GM12878 (cell line): ENCODE data around the gene PDZD8.

Source experiments
- CTCF ChIP-seq, 3 experiments: IDR thresholded peaks in 2 of 3; conservative IDR thresholded peaks in 1 of 3; 2 replicates each; pipeline ENCODE4 v1.5.1; 2011; ENCODE audit warnings: low read depth in 3 of 3, low read length in 3 of 3, mild to moderate bottlenecking in 3 of 3, control low read depth in 2 of 3, moderate library complexity in 2 of 3, inconsistent platforms in 1 of 3, mixed read lengths in 1 of 3; ENCODE audit not compliant: control insufficient read depth in 2 of 3, insufficient read depth in 1 of 3; ENCODE audit errors: extremely low read depth in 1 of 3
- DPF2 ChIP-seq: fragments of 450-650 bp; IDR thresholded peaks from 2 replicates; pipeline ENCODE4 v1.6.1; 2017; ENCODE audit warnings: mild to moderate bottlenecking
- JUND ChIP-seq: IDR thresholded peaks from 2 replicates; pipeline ENCODE4 v1.6.1; 2012; ENCODE audit warnings: low read depth, mild to moderate bottlenecking, low read length, improper control_type of control experiment, moderate library complexity
- POLR2AphosphoS5 ChIP-seq: IDR thresholded peaks from 2 replicates; pipeline ENCODE4 v1.6.1; 2011; ENCODE audit warnings: mild to moderate bottlenecking, low read length, inconsistent platforms
- RFX5 ChIP-seq: IDR thresholded peaks from 2 replicates; pipeline ENCODE4 v1.6.1; 2011; ENCODE audit warnings: low read depth, low read length, improper control_type of control experiment
- SIX5 ChIP-seq: IDR thresholded peaks from 2 replicates; pipeline ENCODE4 v1.6.1; 2011; ENCODE audit warnings: mild to moderate bottlenecking, low read depth, low read length, moderate library complexity; ENCODE audit not compliant: severe bottlenecking
- SMAD1 ChIP-seq: fragments of 450-650 bp; IDR thresholded peaks from 2 replicates; pipeline ENCODE4 v1.6.1; 2018; ENCODE audit warnings: mild to moderate bottlenecking, low read depth; ENCODE audit not compliant: partially characterized antibody
- SMARCA5 ChIP-seq: fragments of 450-650 bp; IDR thresholded peaks from 2 replicates; pipeline ENCODE4 v1.6.1; 2017; ENCODE audit warnings: mild to moderate bottlenecking

GRCh38 chr10:117351558-117351957 is 23.7 kb downstream of the PDZD8 start:
- TF ChIP-seq DPF2 (no peak), SMARCA5 (no peak), CTCF (IDR thresholded peaks at IDR 0.05 in 2 of 3, conservative IDR thresholded peaks at IDR 0.05 in 1 of 3; ENCODE audit: control insufficient read depth in 2 of 3, extremely low read depth in 1 of 3, insufficient read depth in 1 of 3, low read depth in 3 of 3, low read length in 3 of 3) (no peak), SMAD1 (no peak), POLR2AphosphoS5 (no peak), JUND (no peak), SIX5 (no peak), RFX5 (no peak)
